ENCODE data around the gene POLR1E.
"Not testable (repeated sequence)": the region's sequence is repeated elsewhere in the genome, so short reads cannot be mapped to it uniquely, and the experiment has no call there.

The POLR1E gene

DNA sequence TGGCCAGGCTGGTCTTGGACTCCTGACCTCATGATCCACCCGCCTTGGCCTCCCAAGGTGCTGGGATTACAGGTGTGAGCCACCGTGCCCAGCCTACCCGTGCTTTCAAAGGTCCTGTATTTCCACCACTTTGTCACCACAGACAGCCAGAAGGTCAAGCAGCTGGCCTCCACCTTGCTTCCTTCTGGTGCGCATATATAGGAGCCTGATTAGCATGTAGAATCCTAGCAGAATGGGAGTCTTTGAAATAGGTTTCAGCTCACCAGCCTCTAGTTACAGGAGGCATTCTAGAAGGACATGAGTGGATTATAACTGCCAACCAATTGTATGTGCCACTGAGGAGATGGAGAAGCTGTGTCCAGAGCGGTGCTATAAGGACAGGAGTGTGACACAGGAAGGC, 18.9 kb downstream of the POLR1E start:
- no peak for DNase-seq

DNA sequence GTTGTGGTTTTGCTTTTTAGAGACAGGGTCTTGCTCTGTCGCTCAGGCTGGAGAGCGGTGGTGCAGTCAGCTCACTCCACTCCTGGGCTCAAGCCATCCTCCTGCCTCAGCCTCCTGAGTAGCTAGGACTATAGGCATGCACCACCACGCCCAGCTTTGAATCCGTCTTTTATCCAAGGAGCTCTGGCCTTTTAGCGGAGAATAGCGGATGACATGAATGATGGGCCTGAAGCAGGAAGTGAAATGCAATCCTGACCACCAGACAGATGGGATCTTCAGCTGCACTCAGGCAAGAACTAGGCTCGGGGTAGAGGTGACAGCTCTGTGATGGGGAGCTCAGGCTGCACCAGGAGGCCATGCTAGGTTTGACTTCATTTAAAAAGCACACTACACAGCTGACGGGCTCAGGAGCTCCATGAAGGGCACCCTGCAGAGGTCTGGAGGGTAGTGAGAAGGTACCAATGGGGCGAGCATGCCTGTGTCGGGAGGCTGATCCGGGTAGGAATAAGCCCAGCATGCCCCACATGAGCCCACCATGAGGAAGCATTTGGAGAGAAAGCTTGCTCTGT, 21.9 kb downstream of the POLR1E start:
- no peak for DNase-seq

- DNase-seq, result no peak
Measured at GRCh38 chr9:37508135-37508833, 22.5 kb downstream of the POLR1E start.

GRCh38 chr9:37508834-37509206, 23.1 kb downstream of the POLR1E start:
- DNase-seq, result no peak

- DNase-seq, result no peak
Measured at GRCh38 chr9:37509536-37509935, 23.8 kb downstream of the POLR1E start.

DNA sequence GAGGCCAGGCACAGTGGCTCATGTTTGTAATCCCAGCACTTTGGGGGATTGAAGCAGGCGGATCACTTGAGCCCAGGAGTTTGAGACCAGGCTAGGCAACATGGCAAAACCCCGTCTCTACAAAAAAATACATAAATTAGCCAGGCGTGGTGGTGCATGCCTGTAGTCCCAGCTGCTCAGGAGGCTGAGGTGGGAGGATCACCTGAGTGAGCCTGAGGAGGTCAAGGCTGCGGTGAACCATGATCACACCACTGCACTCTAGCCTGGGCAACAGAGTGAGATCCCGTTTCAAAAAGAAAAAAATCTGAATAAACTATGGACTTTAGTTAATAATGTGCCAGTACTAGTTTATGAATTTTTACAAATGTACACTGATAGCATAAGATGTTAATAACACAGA, 24.3 kb downstream of the POLR1E start:
- DNase-seq, result not testable (repeated sequence)

GRCh38 chr9:37511016-37512010, 25.6 kb downstream of the POLR1E start:
- DNase-seq, result no peak

GRCh38 chr9:37512437-37512836, 26.7 kb downstream of the POLR1E start:
- no peak for DNase-seq

GRCh38 chr9:37514415-37514814, 28.7 kb downstream of the POLR1E start:
- DNase-seq, result not testable (repeated sequence)

GRCh38 chr9:37514999-37515398, 29.3 kb downstream of the POLR1E start:
- no peak for DNase-seq

- DNase-seq, result no peak
Measured at GRCh38 chr9:37515620-37516258, 30.0 kb downstream of the POLR1E start.

- DNase-seq, result no peak
Measured at GRCh38 chr9:37517923-37518322, 32.2 kb downstream of the POLR1E start.

DNA sequence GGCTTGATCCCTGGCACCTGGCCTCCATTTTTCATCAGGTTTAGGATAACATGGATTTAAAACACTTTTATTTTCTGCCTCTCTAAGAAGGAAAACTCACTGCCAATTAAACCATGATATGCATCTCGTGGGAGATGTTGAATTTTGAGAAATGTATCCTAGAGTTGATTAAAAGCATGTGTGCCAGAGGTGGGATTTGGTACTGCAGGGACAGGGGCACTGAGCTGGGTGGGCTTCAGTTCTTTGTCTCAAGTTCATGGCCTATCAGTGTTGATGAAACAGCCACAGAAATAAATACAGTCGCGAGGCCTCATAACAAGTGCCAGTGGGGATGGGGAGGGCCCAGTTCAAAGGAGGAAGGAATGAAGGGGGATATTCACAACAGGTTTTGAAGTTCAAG, 34.9 kb downstream of the POLR1E start:
- no peak for DNase-seq

DNA sequence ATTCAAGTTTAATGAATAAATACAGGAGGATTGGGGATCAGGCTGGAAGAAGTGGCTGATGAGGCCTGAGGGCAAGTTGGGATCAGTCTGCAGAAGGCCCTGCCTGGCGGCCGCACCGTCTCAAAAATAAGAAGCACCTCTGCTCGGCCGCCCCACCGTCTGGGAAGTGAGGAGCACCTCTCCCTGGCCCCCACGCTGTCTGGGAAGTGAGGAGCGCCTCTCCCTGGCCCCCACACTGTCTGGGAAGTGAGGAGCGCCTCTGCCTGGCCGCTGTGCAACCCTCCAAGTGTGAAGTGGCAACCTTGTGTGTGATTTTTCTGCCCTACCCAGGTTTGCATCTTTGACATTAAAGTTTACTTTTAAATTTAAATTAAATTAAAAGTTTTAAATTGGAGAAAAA, 35.4 kb downstream of the POLR1E start:
- DNase-seq, result no peak

- DNase-seq, result no peak
Measured at GRCh38 chr9:37522971-37523370, 37.2 kb downstream of the POLR1E start.

- DNase-seq, result no peak
Measured at GRCh38 chr9:37523916-37524315, 38.2 kb downstream of the POLR1E start.

- no peak for DNase-seq
Measured at GRCh38 chr9:37528652-37529471, 43.1 kb downstream of the POLR1E start.

GRCh38 chr9:37531699-37532098, 46.0 kb downstream of the POLR1E start:
- DNase-seq, result no peak

- DNase-seq, result no peak
Measured at GRCh38 chr9:37534412-37534811, 48.7 kb downstream of the POLR1E start.

DNA sequence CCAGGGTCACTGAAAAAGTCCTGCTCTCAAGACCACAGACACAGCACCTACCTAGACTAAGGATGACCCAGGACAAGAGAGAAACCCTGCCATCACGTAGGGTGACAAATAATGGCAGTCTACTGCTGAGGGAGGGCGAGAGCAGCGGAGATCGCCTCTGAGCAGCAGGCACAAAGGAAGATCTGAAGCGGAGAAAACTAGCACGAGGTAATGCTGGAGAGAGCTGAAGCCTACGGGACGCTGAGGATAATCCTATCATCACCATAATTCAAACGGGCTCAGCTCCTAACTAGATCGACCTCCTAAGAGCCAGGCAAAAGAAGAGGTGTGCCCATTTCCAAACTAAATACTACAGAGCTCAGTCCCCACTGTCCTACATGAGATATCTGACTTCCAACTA, 49.2 kb downstream of the POLR1E start:
- no peak for DNase-seq

GRCh38 chr9:37538099-37538498, 52.4 kb downstream of the POLR1E start:
- no peak for DNase-seq

GRCh38 chr9:37539634-37540033, 53.9 kb downstream of the POLR1E start:
- DNase-seq, result no peak

All from effector CD8-positive, alpha-beta T cell (primary cell).